Activated CD4-positive, alpha-beta memory T cell treated with anti-CD3 and anti-CD28 coated beads for 36 hours (primary cell): ENCODE data around the gene LHX3. TPM values are rescaled to one million over a fixed set of nuclear protein-coding genes. Genes with fewer than 3 reads are reported as not detected.

ENCODE experiments used
- CTCF ChIA-PET: fragments of 350-600 bp; sonication (Branson Sonifier 250); formaldehyde crosslinking; loops from one replicate; lab custom pipeline; 2021; ENCODE audit warnings: antibody characterized with exemption, inconsistent platforms; lab: Charles Lee
- POLR2A ChIA-PET: fragments of 350-600 bp; sonication (Branson Sonifier 250); formaldehyde crosslinking; loops from one replicate; lab custom pipeline; 2021; ENCODE audit warnings: antibody characterized with exemption; lab: Charles Lee
- DNase-seq: peaks from one replicate; pipeline ENCODE4 v3.0.0-alpha.2; 2020
- H3K27ac Mint-ChIP-seq: one replicate; pipeline ENCODE4 v1.8.0; 2021; ENCODE audit warnings: mixed read lengths
- H3K27me3 Mint-ChIP-seq: one replicate; pipeline ENCODE4 v1.8.0; 2021; ENCODE audit warnings: mixed read lengths
- H3K36me3 Mint-ChIP-seq: one replicate; pipeline ENCODE4 v1.8.0; 2021; ENCODE audit warnings: mixed read lengths
- H3K4me1 Mint-ChIP-seq: one replicate; pipeline ENCODE4 v1.8.0; 2021; ENCODE audit warnings: low read depth, mixed read lengths
- H3K4me3 Mint-ChIP-seq: one replicate; pipeline ENCODE4 v1.8.0; 2021; ENCODE audit warnings: mild to moderate bottlenecking, mixed read lengths
- H3K9me3 Mint-ChIP-seq: one replicate; pipeline ENCODE4 v1.8.0; 2021; ENCODE audit warnings: mixed read lengths
- intact Hi-C: fragments of 100-400 bp; cut with micrococcal nuclease; formaldehyde crosslinking; loops from one replicate; pipeline ENCODE4 v1.15.1; 2023
- total RNA-seq, 2 experiments: library from RNA; stranded (reverse); gene quantifications; one replicate each; pipeline ENCODE4 v1.2.3, GENCODE V29; 2021

The LHX3 gene
- total RNA-seq: not detected

DNA sequence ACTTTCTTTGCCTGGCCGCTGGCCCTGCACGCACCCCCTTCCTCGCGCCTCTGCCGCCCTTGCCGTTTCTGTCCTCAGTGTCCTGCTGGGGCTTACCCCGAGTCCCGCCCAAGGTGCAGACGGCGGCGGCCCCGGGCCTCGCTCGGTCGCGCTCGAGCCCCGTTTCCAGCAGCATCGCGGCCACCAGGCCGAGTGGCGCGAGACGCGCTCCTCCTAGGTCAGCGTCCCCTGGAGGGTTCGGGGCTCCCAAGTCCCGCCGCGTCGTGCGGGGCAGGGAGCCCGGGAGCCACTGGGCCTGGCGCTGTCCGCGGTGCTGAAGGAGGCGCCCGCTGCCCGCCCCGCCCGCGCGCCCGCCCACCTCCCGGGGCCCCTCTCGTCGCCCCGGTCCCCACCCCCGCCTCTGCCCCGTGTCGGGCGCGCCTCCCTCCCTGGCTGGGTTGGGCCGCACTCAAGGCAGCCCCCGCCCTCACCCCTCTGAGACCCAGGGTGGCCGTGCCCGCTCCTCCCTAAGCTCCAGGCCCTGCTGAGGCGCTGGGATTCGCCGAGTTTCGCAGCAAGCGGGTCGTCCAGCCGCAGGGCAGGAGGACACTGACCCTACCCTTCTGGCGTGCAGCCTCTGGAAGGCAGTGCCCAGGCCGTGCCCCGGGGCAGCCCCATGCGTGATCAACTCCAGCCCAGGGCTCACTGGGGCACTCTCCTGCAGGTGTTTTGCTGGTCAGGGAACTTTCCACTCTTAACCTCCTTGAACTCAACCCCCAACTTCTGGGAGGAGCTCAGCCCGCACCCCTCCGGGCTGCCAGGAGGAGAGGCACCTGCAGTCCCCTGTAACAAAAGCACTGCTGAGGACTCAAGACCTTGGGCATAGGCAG is at the start of gene LHX3:
Gene LHX3, minus strand, starts transcription at position 291 of the 869 bp plus-strand sequence. Its CDS starts 116 bp downstream, at position 175.
- peak; percentile 28 for DNase-seq
- H3K4me3 Mint-ChIP-seq: no peak within 1 kb of the TSS
- no peak within 1 kb of the TSS for H3K27ac Mint-ChIP-seq
- POLR2A ChIA-PET: no interaction called here
- H3K27me3 Mint-ChIP-seq: peaks cover 26% of the 10 kb centered on the region
- H3K9me3 Mint-ChIP-seq: no peaks in the 10 kb centered on the region
- CTCF ChIA-PET: interaction anchor here (1.5 kb wide), 1 partner anchor 8 kb away, joined by 4 read pairs; no protein-coding TSS in a partner anchor
- peaks cover 10% of the 10 kb centered on the region for H3K36me3 Mint-ChIP-seq
- intact Hi-C loops: no loop called here
- no peaks in the 10 kb centered on the region for H3K4me1 Mint-ChIP-seq

DNA sequence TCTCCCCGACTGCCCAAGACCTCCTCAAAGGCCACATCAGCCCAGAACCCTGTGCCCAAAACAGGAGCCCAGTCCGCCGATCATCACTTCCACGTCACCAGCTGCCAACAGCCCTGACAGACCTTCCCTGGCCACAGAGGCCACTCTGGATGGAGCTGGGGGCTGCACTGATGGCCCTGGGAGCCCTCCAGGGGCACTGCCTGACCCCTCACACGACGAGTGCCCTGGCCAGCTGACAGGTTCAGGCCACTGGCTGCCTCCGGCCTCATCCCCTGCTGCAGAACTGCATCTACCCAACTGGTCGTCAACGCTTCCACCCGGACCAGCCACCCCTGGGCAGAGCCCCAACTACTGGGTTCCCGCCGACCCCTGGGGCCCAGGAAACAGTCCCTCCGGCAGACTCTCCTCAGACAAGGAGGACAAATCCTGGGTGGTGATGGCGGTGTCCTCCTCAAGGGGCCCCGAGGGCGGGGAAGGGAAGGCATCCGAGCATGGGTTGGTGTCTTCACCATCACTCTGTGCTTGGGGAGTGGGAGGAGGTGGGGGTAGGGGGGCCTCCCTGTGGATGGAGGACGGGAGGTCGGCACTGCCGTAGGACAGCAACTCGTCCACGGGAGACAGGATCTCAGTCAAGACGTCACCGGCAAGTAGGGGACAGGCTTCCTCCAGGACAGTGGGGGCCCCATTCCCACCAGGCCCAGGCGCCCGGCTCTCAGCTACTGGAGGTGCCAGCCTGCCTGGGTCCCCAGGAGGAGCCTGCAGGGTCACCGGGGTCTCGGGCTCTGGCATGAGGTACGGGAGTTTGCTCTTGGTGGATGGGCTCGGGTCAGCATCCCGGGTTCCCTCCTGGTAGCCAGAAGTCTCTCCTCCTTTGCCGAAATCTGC is 48.6 kb upstream of the LHX3 start:
- DNase-seq: no peak
- peaks cover 2% of the 10 kb centered on the region for H3K4me1 Mint-ChIP-seq
- intact Hi-C loops: no loop called here
- no peaks in the 10 kb centered on the region for H3K9me3 Mint-ChIP-seq
- no peak overlapping the region for H3K27ac Mint-ChIP-seq
- no peak overlapping the region for H3K4me3 Mint-ChIP-seq
- no peaks in the 10 kb centered on the region for H3K36me3 Mint-ChIP-seq
- ChIA-PET POLR2A (no interaction called here), CTCF (interaction anchor here (1.1 kb wide), 1 partner anchor 286 kb away, joined by 3 read pairs; no protein-coding TSS in a partner anchor)
- no peaks in the 10 kb centered on the region for H3K27me3 Mint-ChIP-seq

DNA sequence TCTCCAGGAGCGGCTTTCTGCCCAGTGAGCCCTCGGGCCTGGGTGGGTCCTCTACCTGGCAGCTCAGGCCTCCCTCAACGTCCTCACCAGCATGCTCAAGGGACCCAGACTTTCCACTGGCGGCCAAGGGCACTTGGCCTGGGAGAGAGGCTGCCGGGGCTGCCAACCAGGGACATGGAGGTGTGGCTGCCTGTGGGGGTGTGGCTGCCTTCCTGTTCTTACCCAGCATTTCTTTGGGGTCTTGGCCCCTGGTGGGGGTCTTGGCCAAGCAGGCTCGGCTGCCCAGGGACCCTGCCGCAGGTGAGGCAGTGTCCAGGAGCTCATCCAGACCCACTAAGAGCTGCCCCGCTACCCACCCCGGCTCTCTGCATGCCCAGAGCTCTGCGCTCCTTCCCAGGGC is 47.9 kb upstream of the LHX3 start:
- H3K4me1 Mint-ChIP-seq: peaks cover 2% of the 10 kb centered on the region
- H3K27ac Mint-ChIP-seq: no peak overlapping the region
- H3K27me3 Mint-ChIP-seq: no peaks in the 10 kb centered on the region
- no peak for DNase-seq
- ChIA-PET POLR2A (no interaction called here), CTCF (interaction anchor here (1.1 kb wide), 1 partner anchor 286 kb away, joined by 3 read pairs; no protein-coding TSS in a partner anchor)
- intact Hi-C loops: no loop called here
- H3K4me3 Mint-ChIP-seq: no peak overlapping the region
- no peaks in the 10 kb centered on the region for H3K36me3 Mint-ChIP-seq
- H3K9me3 Mint-ChIP-seq: no peaks in the 10 kb centered on the region

DNA sequence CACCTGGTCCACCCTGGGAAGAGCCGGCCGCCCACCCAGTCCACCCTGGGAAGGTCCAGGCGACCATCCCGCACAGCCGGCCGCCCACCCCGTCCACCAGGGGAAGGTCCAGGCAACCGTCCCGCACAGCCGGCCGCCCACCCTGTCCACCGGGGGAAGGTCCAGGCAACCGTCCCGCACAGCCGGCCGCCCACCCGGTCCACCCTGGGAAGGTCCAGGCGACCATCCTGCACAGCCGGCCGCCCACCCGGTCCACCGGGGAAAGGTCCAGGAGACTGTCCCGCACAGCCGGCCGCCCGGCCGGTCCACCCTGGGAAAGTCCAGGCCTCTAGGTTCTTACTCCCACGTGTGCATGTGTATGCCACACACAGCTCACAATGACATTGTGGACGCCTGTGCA is 47.4 kb upstream of the LHX3 start:
- DNase-seq: no peak
- POLR2A ChIA-PET: no interaction called here
- intact Hi-C loops: no loop called here
- no peaks in the 10 kb centered on the region for H3K27me3 Mint-ChIP-seq
- no peaks in the 10 kb centered on the region for H3K36me3 Mint-ChIP-seq
- H3K4me1 Mint-ChIP-seq: peaks cover 2% of the 10 kb centered on the region
- CTCF ChIA-PET: interaction anchor here (1.1 kb wide), 1 partner anchor 285 kb away, joined by 3 read pairs; no protein-coding TSS in a partner anchor
- no peaks in the 10 kb centered on the region for H3K9me3 Mint-ChIP-seq
- no peak overlapping the region for H3K4me3 Mint-ChIP-seq
- H3K27ac Mint-ChIP-seq: no peak overlapping the region

DNA sequence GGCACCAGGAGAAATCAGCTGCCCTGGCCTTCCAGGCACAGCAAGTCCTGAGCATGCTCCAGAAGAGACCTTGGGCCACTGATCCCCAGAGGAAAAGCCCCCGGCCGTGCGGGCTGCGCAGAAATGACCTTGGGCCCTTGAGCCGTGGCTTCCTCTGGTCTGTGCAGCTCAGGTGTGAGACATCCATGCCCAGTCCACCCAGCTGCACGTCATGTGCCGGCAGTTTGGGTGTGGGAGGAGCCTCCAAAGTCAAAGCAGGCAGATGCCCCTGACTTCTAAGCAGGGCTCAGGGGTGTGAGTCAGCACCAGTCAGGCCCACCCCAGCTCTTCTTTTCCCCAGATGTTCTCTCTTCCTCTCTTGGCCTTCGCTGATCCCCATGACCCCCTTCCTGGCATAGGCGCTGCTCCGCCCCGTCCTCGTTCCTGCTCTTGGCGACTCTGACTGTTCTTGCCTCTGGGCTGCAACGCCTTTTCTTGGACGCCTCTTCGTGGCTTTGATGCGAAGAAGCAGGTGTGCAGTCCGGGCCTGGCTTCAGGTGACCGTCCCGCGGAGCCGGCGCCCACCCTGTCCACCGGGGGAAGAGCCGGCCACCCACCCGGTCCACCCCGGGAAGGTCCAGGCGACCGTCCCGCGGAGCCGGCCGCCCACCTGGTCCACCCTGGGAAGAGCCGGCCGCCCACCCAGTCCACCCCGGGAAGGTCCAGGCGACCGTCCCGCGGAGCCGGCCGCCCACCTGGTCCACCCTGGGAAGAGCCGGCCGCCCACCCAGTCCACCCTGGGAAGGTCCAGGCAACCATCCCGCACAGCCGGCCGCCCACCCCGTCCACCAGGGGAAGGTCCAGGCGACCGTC is 46.6 kb upstream of the LHX3 start:
- intact Hi-C loops: no loop called here
- H3K4me3 Mint-ChIP-seq: no peak overlapping the region
- DNase-seq: no peak
- no peak overlapping the region for H3K27ac Mint-ChIP-seq
- H3K9me3 Mint-ChIP-seq: no peaks in the 10 kb centered on the region
- peaks cover 2% of the 10 kb centered on the region for H3K4me1 Mint-ChIP-seq
- CTCF ChIA-PET: no interaction called here
- no peaks in the 10 kb centered on the region for H3K36me3 Mint-ChIP-seq
- POLR2A ChIA-PET: interaction anchor here (1.3 kb wide), 1 partner anchor 15 kb away, joined by 3 read pairs; no protein-coding TSS in a partner anchor
- H3K27me3 Mint-ChIP-seq: no peaks in the 10 kb centered on the region

DNA sequence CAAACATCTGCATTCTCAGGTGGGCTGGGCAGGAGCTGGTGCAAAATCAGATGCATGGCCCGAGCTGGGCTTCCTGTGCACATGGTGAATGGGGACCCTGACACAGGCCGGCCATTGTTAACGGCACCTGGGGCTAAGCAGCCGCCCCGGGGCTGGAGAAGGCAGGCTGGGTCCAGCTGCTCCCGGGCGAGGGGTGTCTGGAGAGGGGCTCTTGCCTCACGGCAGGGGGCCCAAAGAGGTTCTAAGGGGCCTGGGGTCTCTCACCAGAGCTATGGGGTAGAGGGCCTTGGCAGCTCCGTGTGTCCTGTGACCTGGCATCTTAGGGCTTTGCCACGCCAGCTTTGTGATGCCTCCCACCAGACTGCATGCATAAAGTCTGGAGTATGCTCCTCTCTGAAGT is 45.7 kb upstream of the LHX3 start:
- H3K36me3 Mint-ChIP-seq: no peaks in the 10 kb centered on the region
- H3K27me3 Mint-ChIP-seq: no peaks in the 10 kb centered on the region
- intact Hi-C loops: no loop called here
- peaks cover 5% of the 10 kb centered on the region for H3K4me1 Mint-ChIP-seq
- ChIA-PET POLR2A (interaction anchor here (1.3 kb wide), 1 partner anchor 16 kb away, joined by 3 read pairs; no protein-coding TSS in a partner anchor), CTCF (interaction anchor here (0.9 kb wide), 1 partner anchor 17 kb away, joined by 3 read pairs; no protein-coding TSS in a partner anchor)
- no peak overlapping the region for H3K4me3 Mint-ChIP-seq
- no peaks in the 10 kb centered on the region for H3K9me3 Mint-ChIP-seq
- H3K27ac Mint-ChIP-seq: no peak overlapping the region
- no peak for DNase-seq

DNA sequence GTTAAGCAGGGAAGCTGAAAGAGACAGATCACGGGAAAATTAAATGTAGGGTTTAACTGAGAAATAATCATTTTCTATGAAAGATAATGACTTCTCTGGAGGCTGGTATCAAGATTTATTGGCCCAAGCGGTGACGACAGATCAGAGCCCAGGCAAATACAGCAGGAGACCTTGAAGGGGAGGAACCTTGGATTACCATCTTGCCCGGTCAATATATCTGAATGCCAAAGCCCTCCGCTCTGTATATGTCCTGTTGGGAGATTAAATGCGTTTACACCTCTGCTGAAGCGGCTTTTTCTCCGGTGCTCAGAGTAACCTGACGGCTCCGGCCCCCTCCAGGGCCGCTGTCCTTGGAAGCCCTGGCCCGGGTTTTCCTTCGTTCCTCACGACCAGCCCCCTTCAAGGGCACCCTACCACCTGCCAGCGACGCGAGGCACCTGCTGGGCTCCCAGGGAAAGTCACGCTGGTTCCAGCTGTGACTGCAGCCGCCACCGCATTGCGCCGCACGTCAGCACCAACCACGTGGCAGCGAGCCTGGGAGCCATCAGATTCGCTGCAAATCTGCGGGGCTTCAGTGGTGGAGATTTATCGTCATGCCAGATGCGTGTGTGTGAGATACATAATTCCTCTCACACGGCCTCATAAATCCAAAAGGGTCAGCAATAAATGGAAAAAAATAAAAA is 45.1 kb upstream of the LHX3 start:
- Mint-ChIP-seq H3K36me3 (no peaks in the 10 kb centered on the region), H3K9me3 (no peaks in the 10 kb centered on the region), H3K27ac (no peak overlapping the region), H3K4me3 (no peak overlapping the region), H3K4me1 (peaks cover 5% of the 10 kb centered on the region), H3K27me3 (no peaks in the 10 kb centered on the region)
- DNase-seq: no peak
- ChIA-PET POLR2A (interaction anchor here (1.3 kb wide), 1 partner anchor 17 kb away, joined by 3 read pairs; no protein-coding TSS in a partner anchor), CTCF (interaction anchor here (0.9 kb wide), 1 partner anchor 18 kb away, joined by 3 read pairs; no protein-coding TSS in a partner anchor)
- intact Hi-C loops: loop anchor here (10.0 kb wide), 3 partner anchors 285 to 1355 kb away; partner anchors contain the start of genes ARRDC1, NOTCH1 and UBAC1

DNA sequence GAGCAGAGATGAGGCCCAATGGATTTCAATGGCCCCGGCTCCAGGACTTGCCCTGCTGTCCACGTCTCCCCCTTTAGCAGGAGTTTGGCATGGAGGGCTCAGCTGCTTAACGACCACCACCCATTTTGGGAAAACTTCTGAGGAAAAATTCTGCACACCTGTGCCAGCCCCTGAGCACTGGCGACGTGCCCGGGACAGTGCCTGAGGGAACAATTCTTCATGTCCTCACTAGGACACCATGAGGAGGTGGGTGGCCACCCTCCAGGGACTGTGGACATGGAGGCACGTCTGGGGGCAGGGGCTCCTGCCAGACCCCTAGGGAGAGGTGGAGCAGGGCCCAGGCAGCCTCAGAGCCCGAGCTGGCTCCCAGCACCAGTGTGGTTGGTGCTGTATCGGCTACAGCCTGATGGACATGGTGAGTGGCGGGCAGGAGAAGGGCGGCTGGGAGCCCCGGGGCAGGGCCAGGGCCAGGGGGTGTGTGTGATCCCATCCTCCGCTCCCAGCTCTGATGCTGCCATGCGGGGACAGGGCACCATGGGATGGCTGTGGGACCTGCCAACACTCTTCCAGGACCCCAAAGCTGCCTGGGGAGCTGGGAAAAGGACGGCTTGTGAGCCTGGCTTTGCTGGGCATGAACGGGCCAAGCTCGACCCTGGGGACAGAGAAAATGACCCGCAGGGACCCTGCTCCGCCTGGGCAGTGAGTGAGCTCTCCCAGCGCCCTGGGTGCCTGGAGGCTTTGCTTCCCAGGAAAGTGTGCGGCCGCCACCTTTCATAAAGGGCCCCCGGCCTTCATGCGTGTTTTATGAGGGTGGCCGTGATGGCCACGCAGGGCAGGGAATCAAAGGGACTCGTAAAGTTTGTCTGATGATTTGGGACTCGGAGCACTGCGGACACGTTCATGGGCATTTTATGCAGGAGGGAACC is 44.3 kb upstream of the LHX3 start:
- CTCF ChIA-PET: no interaction called here
- DNase-seq: no peak
- intact Hi-C loops: loop anchor here (10.0 kb wide), 3 partner anchors 284 to 1356 kb away; partner anchors contain the start of genes ARRDC1, NOTCH1 and UBAC1
- Mint-ChIP-seq H3K4me3 (no peak overlapping the region), H3K4me1 (peaks cover 13% of the 10 kb centered on the region), H3K27me3 (no peaks in the 10 kb centered on the region), H3K36me3 (no peaks in the 10 kb centered on the region), H3K27ac (no peak overlapping the region), H3K9me3 (no peaks in the 10 kb centered on the region)
- POLR2A ChIA-PET: no interaction called here

DNA sequence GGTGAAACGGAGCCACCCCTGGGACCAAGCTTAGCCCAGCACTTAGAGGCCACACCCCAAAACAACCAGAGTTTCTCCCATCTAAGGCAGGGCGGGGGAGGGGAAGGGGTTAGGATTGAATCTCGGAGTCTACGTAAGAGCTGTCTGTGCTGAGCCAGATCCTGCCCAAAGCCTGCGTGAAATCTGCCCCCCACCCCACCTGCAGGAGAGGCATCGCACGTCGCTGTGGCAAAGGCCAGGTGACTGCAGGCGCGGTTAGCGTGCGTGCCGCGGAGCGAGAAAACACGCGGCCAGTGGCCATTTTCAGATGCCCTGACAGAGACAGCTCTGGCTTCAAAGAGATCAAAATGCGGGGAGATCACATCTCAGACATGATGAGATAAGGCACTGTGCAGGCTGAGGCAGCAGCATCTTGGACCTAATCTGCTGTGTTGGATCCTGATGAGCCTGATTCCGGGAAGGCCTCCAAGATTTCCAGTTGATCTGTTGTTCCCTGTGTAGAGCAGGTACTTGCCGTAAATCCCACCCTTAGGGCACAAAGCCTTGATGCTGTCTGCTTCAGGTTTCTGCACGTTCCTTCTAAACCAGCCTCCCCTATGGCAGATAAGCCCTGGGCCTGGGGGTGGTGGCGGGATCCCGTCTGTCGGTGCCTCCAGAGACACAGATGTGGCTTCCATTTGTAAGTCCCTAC is 43.2 kb upstream of the LHX3 start:
- POLR2A ChIA-PET: no interaction called here
- H3K4me3 Mint-ChIP-seq: no peak overlapping the region

More for the DNA sequence above, 43.2 kb upstream of the LHX3 start:
- no peaks in the 10 kb centered on the region for H3K36me3 Mint-ChIP-seq
- intact Hi-C loops: loop anchor here (10.0 kb wide), 3 partner anchors 283 to 1357 kb away; partner anchors contain the start of genes ARRDC1, NOTCH1 and UBAC1
- no peak for DNase-seq
- H3K27ac Mint-ChIP-seq: no peak overlapping the region
- H3K27me3 Mint-ChIP-seq: no peaks in the 10 kb centered on the region
- CTCF ChIA-PET: interaction anchor here (0.9 kb wide), 1 partner anchor 20 kb away, joined by 3 read pairs; no protein-coding TSS in a partner anchor
- peaks cover 24% of the 10 kb centered on the region for H3K4me1 Mint-ChIP-seq
- no peaks in the 10 kb centered on the region for H3K9me3 Mint-ChIP-seq
